NCI-H2081 (cell line): Measurements from ENCODE around the gene ATP6V0A4.

Source experiments
- DNase-seq, 2 experiments: peaks; one replicate each; lab custom pipeline; 2025; lab: John Stamatoyannopoulos, UW

The ATP6V0A4 gene

DNA sequence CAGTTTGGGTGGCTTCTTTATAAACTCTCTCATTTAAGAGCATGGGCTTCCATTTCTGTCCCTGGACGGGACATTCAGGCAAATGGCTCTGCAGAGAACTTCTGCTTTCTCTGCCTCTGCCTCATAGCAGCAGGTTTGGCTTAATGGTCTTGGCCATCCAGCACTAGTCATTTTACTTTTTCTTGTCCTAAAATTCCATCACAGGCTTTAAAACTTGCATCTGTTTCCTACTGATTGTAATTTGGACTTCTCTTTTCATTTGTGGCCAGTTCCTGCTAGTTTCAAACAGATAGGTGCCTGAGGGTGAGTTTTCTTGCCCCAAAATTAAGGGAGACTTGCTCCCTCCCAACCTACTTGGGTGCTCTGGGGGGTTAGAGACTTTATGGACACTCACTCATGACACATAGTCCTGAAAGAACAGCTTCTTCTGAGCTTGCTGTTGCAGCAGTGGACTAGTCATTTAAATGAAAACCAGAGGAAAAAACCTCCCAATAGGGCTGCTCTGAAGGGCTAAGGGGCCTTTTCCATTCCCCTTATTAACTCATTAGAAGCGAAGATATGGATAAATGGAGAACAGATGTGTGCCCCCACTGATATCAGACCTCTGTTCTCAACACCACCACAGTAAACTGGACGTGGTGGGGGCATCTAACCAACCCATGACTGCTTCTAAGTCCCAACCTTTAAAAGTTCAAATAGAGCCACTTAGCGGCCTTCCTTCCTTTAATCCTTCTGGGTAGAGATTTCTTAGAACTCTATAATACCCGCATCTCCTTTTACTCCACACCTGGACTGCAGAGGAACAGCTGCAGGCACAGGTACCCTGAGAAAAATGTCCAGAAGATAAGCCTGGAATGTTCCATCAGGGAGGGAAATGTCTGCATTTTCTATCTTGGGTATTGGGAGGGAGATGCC, 135.7 kb downstream of the ATP6V0A4 start:
- DNase-seq: no peak

GRCh38 chr7:138661069-138661635, 136.8 kb downstream of the ATP6V0A4 start:
- DNase-seq: no peak

GRCh38 chr7:138658889-138659288, 139.1 kb downstream of the ATP6V0A4 start:
- no peak for DNase-seq

- DNase-seq: no peak
These were observed 140.1 kb downstream of the ATP6V0A4 start for GRCh38 chr7:138657854-138658386.

DNA sequence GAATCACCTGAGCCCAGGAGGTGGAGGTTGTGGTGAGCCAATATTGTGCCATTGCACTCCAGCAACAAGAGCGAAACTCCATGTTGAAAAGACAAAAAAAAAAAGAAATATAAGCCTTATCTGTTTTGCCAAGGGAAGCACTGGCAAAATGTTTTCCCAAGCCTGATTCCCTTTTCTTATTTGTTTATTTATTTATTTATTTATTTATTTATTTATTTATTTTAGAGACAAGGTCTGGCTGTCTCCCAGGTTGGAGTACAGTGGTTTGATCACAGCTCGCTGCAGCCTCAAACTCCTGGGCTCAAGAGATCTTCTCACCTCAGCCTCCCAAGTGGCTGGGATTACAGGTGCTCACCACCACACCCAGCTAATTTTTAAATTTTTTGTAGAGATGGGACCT, 141.0 kb downstream of the ATP6V0A4 start:
- no peak for DNase-seq
